K562 (cell line): ENCODE results near the gene ZBTB39. TPM values are rescaled to one million over a fixed set of nuclear protein-coding genes. Genes with fewer than 3 reads are reported as not detected.

Experiments
- DACH1 ChIP-seq: fragments of 450-650 bp; IDR thresholded peaks from 2 replicates; pipeline ENCODE4 v1.6.1; 2018; ENCODE audit not compliant: partially characterized antibody
- HMGN3 ChIP-seq: IDR thresholded peaks from 2 replicates; pipeline ENCODE4 v1.6.1; 2011; ENCODE audit warnings: borderline replicate concordance, low read depth, mild to moderate bottlenecking, mixed read lengths, low read length; ENCODE audit not compliant: insufficient read length; ENCODE audit errors: extremely low read depth
- MXD1 ChIP-seq: fragments of 250-450 bp; sonication (Bioruptor Pico); IDR thresholded peaks from 2 replicates; pipeline ENCODE4 v1.8.0; 2021; ENCODE audit warnings: borderline replicate concordance, mild to moderate bottlenecking, moderate library complexity; ENCODE audit not compliant: poor library complexity, severe bottlenecking
- POLR2G ChIP-seq: fragments of 200-400 bp; formaldehyde crosslinking; IDR thresholded peaks from 2 replicates; pipeline ENCODE4 v1.6.1; 2017; ENCODE audit warnings: low read depth, mild to moderate bottlenecking, antibody characterized with exemption, low read length, moderate library complexity
- PRDM10 ChIP-seq: fragments of 450-650 bp; IDR thresholded peaks from 2 replicates; pipeline ENCODE4 v1.6.1; 2018; ENCODE audit not compliant: partially characterized antibody
- SMAD4 ChIP-seq: fragments of 250-450 bp; sonication (Bioruptor Pico); conservative IDR thresholded peaks from 2 replicates; pipeline ENCODE4 v1.8.0; 2021; ENCODE audit warnings: inconsistent platforms, mild to moderate bottlenecking, moderate library complexity
- ZBTB1 ChIP-seq: sonication (generic); formaldehyde crosslinking; IDR thresholded peaks from 2 replicates; pipeline ENCODE4 v1.8.1; 2023; ENCODE audit warnings: missing genetic modification reagents, low read depth, mild to moderate bottlenecking, borderline replicate concordance
- ZNF217 ChIP-seq: sonication (generic); formaldehyde crosslinking; IDR thresholded peaks from 2 replicates; pipeline ENCODE4 v1.8.0; 2022; ENCODE audit warnings: mild to moderate bottlenecking, missing genetic modification reagents
- ZNF583 ChIP-seq: fragments of 250-450 bp; sonication (Bioruptor Pico); IDR thresholded peaks from 2 replicates; pipeline ENCODE4 v1.4.0; 2020
- ZNF764 ChIP-seq: fragments of 250-450 bp; sonication (Bioruptor Pico); IDR thresholded peaks from 2 replicates; pipeline ENCODE4 v1.4.0; 2020; ENCODE audit warnings: low read depth, mild to moderate bottlenecking, moderate library complexity
- polyA plus RNA-seq, 8 experiments: library from polyadenylated mRNA; depleted of rRNA in 4 of 8; stranded (reverse) in 5 of 8; unstranded in 3 of 8; fragments of >200 nt; fragmentation: Nextera tagmentation in 2 of 8; fragmentation: Illumina TruSeq in 1 of 8; extraction: Ambion mirVana in 2 of 8; extraction: Trizol in 1 of 8; gene quantifications; 2 replicates each; pipeline versions ENCODE4 v1.2.1 to v1.2.3, GENCODE V29; 2011 to 2014; ENCODE audit warnings: inconsistent platforms in 1 of 8, missing spikeins in 1 of 8
- total RNA-seq, 7 experiments: library from RNA; depleted of rRNA in 6 of 7; stranded (reverse); fragments of >200 nt in 6 of 7; fragmentation: Illumina TruSeq in 2 of 7; extraction: Trizol in 2 of 7; gene quantifications; 2 replicates each; pipeline versions ENCODE4 v1.2.1 to v1.2.3, GENCODE V29; 2011 to 2021; ENCODE audit warnings: low replicate concordance in 1 of 7
- TF ChIP-seq, protein P1 (sequence below): fragments of 450-650 bp; IDR thresholded peaks from 2 replicates; pipeline ENCODE4 v1.6.1; 2016; ENCODE audit warnings: mild to moderate bottlenecking
- TF ChIP-seq, protein P2 (sequence below): sonication (generic); formaldehyde crosslinking; IDR thresholded peaks from 2 replicates; pipeline ENCODE4 v1.8.0; 2022; ENCODE audit warnings: missing genetic modification reagents, mild to moderate bottlenecking, moderate library complexity, borderline replicate concordance

The ZBTB39 gene
- total and polyA plus RNA-seq, 9 of the 15 experiments (the other 6 are each of a cell fraction or from before 2014, with no cell fraction given) = 3.3 to 13.3 (median 8.6) TPM

DNA sequence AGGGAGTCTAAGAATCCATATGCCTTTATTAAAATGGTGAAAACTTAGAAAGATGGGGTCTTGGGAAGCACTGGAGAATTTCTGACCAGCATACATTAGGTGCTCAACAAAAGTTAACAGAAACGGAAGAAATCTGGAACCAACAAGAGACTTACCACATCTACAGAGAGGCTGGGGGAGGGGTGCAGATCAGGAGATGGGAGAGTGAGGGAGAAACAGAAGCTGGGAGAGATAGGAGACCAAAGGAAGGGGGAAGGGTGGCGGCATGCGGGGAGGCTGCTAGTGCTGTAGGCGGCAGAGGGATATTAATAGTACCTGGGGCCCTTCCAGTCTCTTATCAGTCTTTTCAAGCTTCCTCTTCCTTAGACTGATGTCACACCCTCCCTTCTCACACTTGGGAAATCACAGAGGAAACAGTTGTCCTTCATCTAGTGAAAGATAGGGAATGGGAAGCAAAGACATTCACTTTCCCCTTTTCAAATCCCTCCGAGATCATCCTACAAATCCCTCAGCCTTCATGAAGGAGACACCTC, 18.1 kb downstream of the ZBTB39 start (continued):
- peak; percentile 99 for TF ChIP-seq HMGN3
- peak; percentile 82 for TF ChIP-seq DACH1
- TF ChIP-seq, protein P1, sequence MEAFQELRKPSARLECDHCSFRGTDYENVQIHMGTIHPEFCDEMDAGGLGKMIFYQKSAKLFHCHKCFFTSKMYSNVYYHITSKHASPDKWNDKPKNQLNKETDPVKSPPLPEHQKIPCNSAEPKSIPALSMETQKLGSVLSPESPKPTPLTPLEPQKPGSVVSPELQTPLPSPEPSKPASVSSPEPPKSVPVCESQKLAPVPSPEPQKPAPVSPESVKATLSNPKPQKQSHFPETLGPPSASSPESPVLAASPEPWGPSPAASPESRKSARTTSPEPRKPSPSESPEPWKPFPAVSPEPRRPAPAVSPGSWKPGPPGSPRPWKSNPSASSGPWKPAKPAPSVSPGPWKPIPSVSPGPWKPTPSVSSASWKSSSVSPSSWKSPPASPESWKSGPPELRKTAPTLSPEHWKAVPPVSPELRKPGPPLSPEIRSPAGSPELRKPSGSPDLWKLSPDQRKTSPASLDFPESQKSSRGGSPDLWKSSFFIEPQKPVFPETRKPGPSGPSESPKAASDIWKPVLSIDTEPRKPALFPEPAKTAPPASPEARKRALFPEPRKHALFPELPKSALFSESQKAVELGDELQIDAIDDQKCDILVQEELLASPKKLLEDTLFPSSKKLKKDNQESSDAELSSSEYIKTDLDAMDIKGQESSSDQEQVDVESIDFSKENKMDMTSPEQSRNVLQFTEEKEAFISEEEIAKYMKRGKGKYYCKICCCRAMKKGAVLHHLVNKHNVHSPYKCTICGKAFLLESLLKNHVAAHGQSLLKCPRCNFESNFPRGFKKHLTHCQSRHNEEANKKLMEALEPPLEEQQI = peak; percentile 92
- TF ChIP-seq ZNF583 = 0 out of 2 replicates have a peak, but pooled peaks have one; percentile 19
- TF ChIP-seq, protein P2, sequence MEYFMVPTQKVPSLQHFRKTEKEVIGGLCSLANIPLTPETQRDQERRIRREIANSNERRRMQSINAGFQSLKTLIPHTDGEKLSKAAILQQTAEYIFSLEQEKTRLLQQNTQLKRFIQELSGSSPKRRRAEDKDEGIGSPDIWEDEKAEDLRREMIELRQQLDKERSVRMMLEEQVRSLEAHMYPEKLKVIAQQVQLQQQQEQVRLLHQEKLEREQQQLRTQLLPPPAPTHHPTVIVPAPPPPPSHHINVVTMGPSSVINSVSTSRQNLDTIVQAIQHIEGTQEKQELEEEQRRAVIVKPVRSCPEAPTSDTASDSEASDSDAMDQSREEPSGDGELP (CRISPR knock-in tag) = peak; percentile 60; the same call in 1 of the 2 replicates
- TF ChIP-seq ZNF764 (CRISPR knock-in tag) = no peak
- peak; percentile 60 for TF ChIP-seq PRDM10
- TF ChIP-seq ZBTB1 (CRISPR knock-in tag) = no peak
- TF ChIP-seq ZNF217 = no peak
- no peak for TF ChIP-seq MXD1 (CRISPR knock-in tag)
- TF ChIP-seq SMAD4 (CRISPR knock-in tag) = peak; percentile 99
- TF ChIP-seq POLR2G = no peak
